A375 (cell line): Measurements from ENCODE around the gene MXD1. TPM values are rescaled to one million over a fixed set of nuclear protein-coding genes. Genes with fewer than 3 reads are reported as not detected.

ENCODE experiments used
- small RNA-seq: library from RNA; depleted of rRNA; stranded (forward); fragments of <200 nt; gene quantifications from one replicate; pipeline ENCODE3, GENCODE V24; 2014
- total RNA-seq: library from RNA; depleted of rRNA; stranded (reverse); fragments of >200 nt; shearing (Covaris generic); gene quantifications from 2 replicates; pipeline ENCODE4 v1.2.3, GENCODE V29; 2014; rRNA removed

MXD1 gene
- total RNA-seq: 6.3 and 8.0 TPM in 2 replicates

GRCh38 chr2:69914950-69915945 lies at the start of gene MXD1:
Gene MXD1 (plus strand): TSS chr2:69915109. CDS start chr2:69915331, 222 bp downstream.

GRCh38 chr2:69893684-69894551 lies 21.0 kb upstream of the MXD1 start, which contains the start of gene SNRNP27:
Gene SNRNP27 (plus strand): TSS chr2:69893956. CDS start chr2:69893985, 29 bp downstream.

GRCh38 chr2:69961496-69961895 lies 46.6 kb downstream of the MXD1 start, which contains the start of gene ASPRV1:
Gene ASPRV1 (minus strand): TSS chr2:69961631. CDS start chr2:69961436, 195 bp downstream.

Small RNA genes lying within 50 kb of the gene (small RNA-seq; reads per million reads assigned to genes)
- gene RPL23AP92: not detected

Other genes with a start within 250 kb of the MXD1 start
- 29.4 and 34.4 TPM in 2 replicates for gene ANXA4, start 173.0 kb upstream of the MXD1 start, total RNA-seq
- 11.5 and 12.7 TPM in 2 replicates for gene GMCL1, start 85.4 kb upstream of the MXD1 start, total RNA-seq
- gene SNRNP27, start 21.2 kb upstream of the MXD1 start, total RNA-seq: 53.8 and 56.6 TPM in 2 replicates
- gene ASPRV1, start 46.5 kb downstream of the MXD1 start, total RNA-seq: 0.34 and 0.61 TPM in 2 replicates
- gene PCBP1, start 172.4 kb downstream of the MXD1 start, total RNA-seq: 30.7 and 40.1 TPM in 2 replicates